Fibroblast of lung (primary cell): ENCODE measurements around the gene DNAH10. TPM values are rescaled to one million over a fixed set of nuclear protein-coding genes. Genes with fewer than 3 reads are reported as not detected.

Experiments used
- DNase-seq, 2 donors: peaks; one replicate each; pipeline versions ENCODE4 v3.0.0 to v3.0.0-alpha.2; 2010; ENCODE audit warnings: low read depth in 2 of 2
- H2AFZ ChIP-seq: 2 replicates; pipeline ENCODE4 v1.5.1; 2012; ENCODE audit warnings: low read length, control low read depth, inconsistent platforms
- H3K27ac ChIP-seq: 2 replicates; pipeline ENCODE4 v1.5.1; 2011; ENCODE audit warnings: low read length, control low read depth; ENCODE audit not compliant: insufficient read depth
- H3K27me3 ChIP-seq: 2 replicates; pipeline ENCODE4 v1.5.1; 2011; ENCODE audit warnings: mild to moderate bottlenecking, low read length; ENCODE audit not compliant: control insufficient read depth, insufficient read depth
- H3K36me3 ChIP-seq: 2 replicates; pipeline ENCODE4 v1.5.1; 2011; ENCODE audit warnings: low read length; ENCODE audit not compliant: control insufficient read depth, insufficient read depth
- H3K4me1 ChIP-seq: 2 replicates; pipeline ENCODE4 v1.5.1; 2011; ENCODE audit warnings: low read length; ENCODE audit not compliant: control insufficient read depth, insufficient read depth; ENCODE audit errors: extremely low read depth
- H3K4me2 ChIP-seq: 2 replicates; pipeline ENCODE4 v1.5.1; 2011; ENCODE audit warnings: low read length, control low read depth; ENCODE audit not compliant: insufficient read depth; ENCODE audit errors: extremely low read depth
- H3K4me3 ChIP-seq, 4 experiments: fragments of 200-600 bp in 1 of 4; sonication (generic) in 1 of 4; replicated peaks in 1 of 4; 2 replicates each; pipeline ENCODE4 v1.5.1; 2011 to 2016; ENCODE audit warnings: low read length in 4 of 4, low read depth in 3 of 4, mild to moderate bottlenecking in 3 of 4, control low read depth in 2 of 4, inconsistent platforms in 1 of 4, mixed read lengths in 1 of 4; ENCODE audit not compliant: insufficient read depth in 1 of 4; ENCODE audit errors: control extremely low read depth in 1 of 4
- H3K79me2 ChIP-seq: 2 replicates; pipeline ENCODE4 v1.5.1; 2012; ENCODE audit warnings: mild to moderate bottlenecking, low read length, inconsistent platforms; ENCODE audit not compliant: control insufficient read depth, insufficient read depth
- H3K9ac ChIP-seq: 2 replicates; pipeline ENCODE4 v1.5.1; 2011; ENCODE audit warnings: mild to moderate bottlenecking, low read length, control low read depth; ENCODE audit not compliant: insufficient read depth
- H3K9me3 ChIP-seq: 2 replicates; pipeline ENCODE4 v1.5.1; 2012; ENCODE audit warnings: low read depth, low read length; ENCODE audit not compliant: control insufficient read depth, insufficient read depth
- H4K20me1 ChIP-seq: 2 replicates; pipeline ENCODE4 v1.5.1; 2011; ENCODE audit warnings: low read length; ENCODE audit not compliant: control insufficient read depth, insufficient read depth; ENCODE audit errors: extremely low read depth
- EZH2 ChIP-seq: IDR thresholded peaks from 2 replicates; pipeline ENCODE4 v1.5.1; 2012; ENCODE audit warnings: low read length, control low read depth, mild to moderate bottlenecking; ENCODE audit errors: missing control alignments
- polyA plus RNA-seq, 2 donors: library from polyadenylated mRNA; depleted of rRNA in 1 of 2; stranded (reverse) in 1 of 2; unstranded in 1 of 2; fragments of >200 nt; gene quantifications; 2 replicates each; pipeline ENCODE4 v1.2.1, GENCODE V29; 2011 to 2012; ENCODE audit warnings: missing spikeins in 1 of 2
- total RNA-seq: library from RNA; depleted of rRNA; stranded (reverse); fragments of >200 nt; gene quantifications from 2 replicates; pipeline ENCODE4 v1.2.1, GENCODE V29; 2014
- TF ChIP-seq, protein P1 (sequence below), 2 donors: IDR thresholded peaks in 1 of 2; conservative IDR thresholded peaks in 1 of 2; 1 replicate in 1 of 2; 2 replicates in 1 of 2; pipeline ENCODE4 v1.5.1; 2011 to 2012; ENCODE audit warnings: low read length in 2 of 2, control low read depth in 1 of 2, inconsistent platforms in 1 of 2, low read depth in 1 of 2, mild to moderate bottlenecking in 1 of 2

DNAH10 gene
- total and polyA plus RNA-seq, 2 donors (not counting 1 experiment from before 2014, with no cell fraction given) = 0.06 to 0.33 TPM

DNA sequence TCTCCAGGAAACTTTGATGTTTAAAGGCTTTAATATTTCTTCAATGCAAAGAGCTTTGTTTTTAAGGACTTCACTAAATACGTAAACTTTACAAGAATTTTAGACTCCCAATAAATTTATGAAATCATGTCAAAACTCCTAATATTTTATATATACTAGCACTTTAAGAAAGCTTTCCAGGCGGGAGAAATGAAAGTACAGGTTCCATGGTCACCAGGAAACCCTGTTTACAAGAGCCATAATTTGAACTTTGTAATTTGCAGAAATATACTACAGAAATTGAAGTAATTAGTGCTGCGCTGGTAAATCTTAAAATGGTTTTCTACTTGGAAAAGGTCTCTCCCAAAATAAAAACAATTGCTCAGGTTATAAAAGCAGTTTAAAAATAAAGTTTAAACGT lies 201.7 kb downstream of the DNAH10 start:
- H3K36me3 ChIP-seq = no peaks in the 10 kb centered on the region
- H3K9me3 ChIP-seq = no peaks in the 10 kb centered on the region
- no peak for DNase-seq
- no peaks in the 10 kb centered on the region for H3K27me3 ChIP-seq
- TF ChIP-seq, protein P1, sequence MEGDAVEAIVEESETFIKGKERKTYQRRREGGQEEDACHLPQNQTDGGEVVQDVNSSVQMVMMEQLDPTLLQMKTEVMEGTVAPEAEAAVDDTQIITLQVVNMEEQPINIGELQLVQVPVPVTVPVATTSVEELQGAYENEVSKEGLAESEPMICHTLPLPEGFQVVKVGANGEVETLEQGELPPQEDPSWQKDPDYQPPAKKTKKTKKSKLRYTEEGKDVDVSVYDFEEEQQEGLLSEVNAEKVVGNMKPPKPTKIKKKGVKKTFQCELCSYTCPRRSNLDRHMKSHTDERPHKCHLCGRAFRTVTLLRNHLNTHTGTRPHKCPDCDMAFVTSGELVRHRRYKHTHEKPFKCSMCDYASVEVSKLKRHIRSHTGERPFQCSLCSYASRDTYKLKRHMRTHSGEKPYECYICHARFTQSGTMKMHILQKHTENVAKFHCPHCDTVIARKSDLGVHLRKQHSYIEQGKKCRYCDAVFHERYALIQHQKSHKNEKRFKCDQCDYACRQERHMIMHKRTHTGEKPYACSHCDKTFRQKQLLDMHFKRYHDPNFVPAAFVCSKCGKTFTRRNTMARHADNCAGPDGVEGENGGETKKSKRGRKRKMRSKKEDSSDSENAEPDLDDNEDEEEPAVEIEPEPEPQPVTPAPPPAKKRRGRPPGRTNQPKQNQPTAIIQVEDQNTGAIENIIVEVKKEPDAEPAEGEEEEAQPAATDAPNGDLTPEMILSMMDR (conservative IDR thresholded peaks at IDR 0.05 in 1 of 2, IDR thresholded peaks at IDR 0.05 in 1 of 2; ENCODE audit: low read depth in 1 of 2, low read length in 2 of 2) = no peak
- H3K4me1 ChIP-seq = peaks cover 8% of the 10 kb centered on the region
- no peak overlapping the region for H3K27ac ChIP-seq
- H3K79me2 ChIP-seq = peaks cover 15% of the 10 kb centered on the region
- H3K9ac ChIP-seq = no peak overlapping the region
- no peak overlapping the region for H2AFZ ChIP-seq
- H3K4me3 ChIP-seq = no peak overlapping the region
- no peaks in the 10 kb centered on the region for H4K20me1 ChIP-seq
- no peak overlapping the region for H3K4me2 ChIP-seq

DNA sequence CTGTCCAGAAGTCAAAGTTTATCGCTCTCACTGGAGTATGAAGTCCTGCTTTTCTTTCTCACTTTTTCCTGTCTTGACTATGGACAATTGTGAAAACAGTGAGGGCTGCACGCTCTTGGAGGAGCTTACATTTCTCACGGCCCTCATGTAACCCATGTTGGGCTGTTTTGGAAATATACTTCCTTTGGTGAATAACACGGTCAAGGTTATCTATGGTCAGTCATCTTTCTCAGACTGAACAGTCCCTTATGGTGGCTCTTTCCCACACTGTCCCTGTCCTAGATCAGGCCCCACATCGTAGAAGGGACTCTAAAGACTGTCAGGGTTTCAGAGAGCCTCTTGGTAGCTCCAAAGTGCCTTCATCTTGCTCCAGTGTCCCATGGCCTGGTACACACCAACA lies 203.3 kb downstream of the DNAH10 start:
- Histone ChIP-seq H3K4me3 (no peak overlapping the region), H3K4me2 (no peak overlapping the region)

DNA sequence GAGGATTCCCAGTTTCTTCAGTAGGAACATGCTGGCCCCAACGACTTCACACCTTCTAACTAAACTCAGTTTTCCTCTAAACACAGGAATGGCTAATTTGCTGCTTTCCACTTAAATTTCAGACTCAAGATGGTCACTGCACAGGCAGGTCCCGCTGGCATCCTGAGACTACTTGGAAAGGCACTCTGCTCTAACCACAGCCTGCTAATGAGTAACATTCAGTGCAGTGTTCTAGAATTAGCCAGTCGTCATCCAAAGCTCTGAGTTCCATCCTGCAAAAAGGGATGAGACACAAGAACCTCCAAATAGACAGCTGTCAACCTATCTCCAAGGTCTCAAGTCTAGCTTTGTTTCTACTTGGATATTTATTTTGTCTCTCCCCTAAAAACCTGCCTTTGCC lies 204.5 kb downstream of the DNAH10 start:
- DNase-seq = peak; percentile 41 to 80

More for the DNA sequence above, 203.3 kb downstream of the DNAH10 start:
- no peak overlapping the region for H2AFZ ChIP-seq
- no peak overlapping the region for H3K27ac ChIP-seq
- no peaks in the 10 kb centered on the region for H3K36me3 ChIP-seq
- H3K27me3 ChIP-seq = no peaks in the 10 kb centered on the region
- TF ChIP-seq, protein P1 (conservative IDR thresholded peaks at IDR 0.05 in 1 of 2, IDR thresholded peaks at IDR 0.05 in 1 of 2; ENCODE audit: low read depth in 1 of 2, low read length in 2 of 2) = no peak
- TF ChIP-seq EZH2 = no peak
- no peaks in the 10 kb centered on the region for H3K9me3 ChIP-seq
- H3K79me2 ChIP-seq = peaks cover 21% of the 10 kb centered on the region
- H3K9ac ChIP-seq = no peak overlapping the region
- H4K20me1 ChIP-seq = no peaks in the 10 kb centered on the region
- H3K4me1 ChIP-seq = peaks cover 9% of the 10 kb centered on the region
- DNase-seq = no peak

More for the DNA sequence above, 204.5 kb downstream of the DNAH10 start:
- Histone ChIP-seq H4K20me1 (no peaks in the 10 kb centered on the region), H3K9me3 (no peaks in the 10 kb centered on the region), H2AFZ (no peak overlapping the region), H3K4me1 (peaks cover 9% of the 10 kb centered on the region), H3K36me3 (no peaks in the 10 kb centered on the region), H3K4me2 (no peak overlapping the region), H3K79me2 (peaks cover 31% of the 10 kb centered on the region), H3K27me3 (no peaks in the 10 kb centered on the region), H3K4me3 (no peak overlapping the region), H3K27ac (no peak overlapping the region), H3K9ac (no peak overlapping the region)
- no peak for TF ChIP-seq EZH2
- TF ChIP-seq, protein P1 (conservative IDR thresholded peaks at IDR 0.05 in 1 of 2, IDR thresholded peaks at IDR 0.05 in 1 of 2; ENCODE audit: low read depth in 1 of 2, low read length in 2 of 2) = no peak
